ENCODE data around the gene GHR. TPM values are rescaled to one million over a fixed set of nuclear protein-coding genes. Genes with fewer than 3 reads are reported as not detected.

Gene GHR
- total and polyA plus RNA-seq, 2 donors (not counting 3 experiments of a cell fraction or from before 2014, with no cell fraction given) = 0.27 to 0.28 TPM

DNA sequence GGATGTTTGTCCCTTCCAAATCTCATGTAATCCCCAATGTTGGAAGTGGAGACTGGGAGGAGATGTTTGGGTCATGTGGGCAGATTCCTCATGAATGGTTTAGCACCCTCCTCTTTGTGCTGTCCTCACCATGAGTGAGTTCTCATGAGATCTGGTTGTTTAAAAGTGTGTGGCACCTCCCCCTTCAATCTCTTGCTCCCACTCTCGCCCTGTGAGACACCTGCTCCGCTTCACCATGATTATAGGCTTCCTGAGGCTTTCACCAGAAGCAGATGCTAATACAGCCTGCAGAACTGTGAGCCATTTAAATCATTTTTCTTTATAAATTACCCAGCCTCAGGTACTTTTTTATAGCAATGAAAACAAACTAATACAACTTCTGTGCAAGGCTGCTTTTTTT, 206.0 kb downstream of the GHR start:
- no peaks in the 10 kb centered on the region for H3K9me1 ChIP-seq (replicated peaks; ENCODE audit: control insufficient read depth, extremely low read depth, insufficient read depth, low read length)
- no peak for TF ChIP-seq JUN (IDR thresholded peaks at IDR 0.05; ENCODE audit: borderline replicate concordance, insufficient read depth, insufficient read length, low read depth)
- no peaks in the 10 kb centered on the region for H3K36me3 ChIP-seq (ENCODE audit: control insufficient read depth in 2 of 2, extremely low read depth in 1 of 2, insufficient read depth in 2 of 2, low read length in 2 of 2)
- BruUV-seq (replicated peaks) = no TSS peak
- ChIA-PET CTCF (no interaction called here), POLR2A (no interaction called here)
- H3K4me1 ChIP-seq (ENCODE audit: control insufficient read depth, extremely low read depth, insufficient read depth, low read length) = no peaks in the 10 kb centered on the region
- no peaks in the 10 kb centered on the region for H3K79me2 ChIP-seq (ENCODE audit: control insufficient read depth, insufficient read depth, low read length)
- no peak for FAIRE-seq
- no peak overlapping the region for H2AFZ ChIP-seq (ENCODE audit: low read depth, low read length)
- no peak overlapping the region for H3K27ac ChIP-seq (ENCODE audit: insufficient read depth, low read depth, low read length)
- no peak overlapping the region for H3K4me2 ChIP-seq (ENCODE audit: insufficient read depth, low read length)
- no peaks in the 10 kb centered on the region for H3K27me3 ChIP-seq (ENCODE audit: control insufficient read depth in 2 of 2, insufficient read depth in 2 of 2, low read length in 2 of 2)
- H3K4me3 ChIP-seq (replicated peaks in 1 of 3; ENCODE audit: insufficient read depth in 1 of 3, low read depth in 1 of 3, low read length in 3 of 3) = no peak overlapping the region
- no peaks in the 10 kb centered on the region for H3K9me3 ChIP-seq (replicated peaks; ENCODE audit: control insufficient read depth, insufficient read depth, low read length)
- intact Hi-C loops (cut with micrococcal nuclease) = no loop called here
- no peak overlapping the region for H3K9ac ChIP-seq (replicated peaks; ENCODE audit: extremely low read depth, insufficient read depth, low read length)
- dilution Hi-C loops (cut with MboI; ENCODE audit: extremely low pct_ligation_motif_present, low sequenced_read_pairs) = no loop called here
- H4K20me1 ChIP-seq (replicated peaks; ENCODE audit: control insufficient read depth, extremely low read depth, insufficient read depth, low read length) = no peaks in the 10 kb centered on the region
- no peak for DNase-seq (ENCODE audit: low read depth, low spot score)

- H3K4me1 ChIP-seq (ENCODE audit: control insufficient read depth, extremely low read depth, insufficient read depth, low read length) = no peaks in the 10 kb centered on the region
- CTCF ChIA-PET = interaction anchor here (0.9 kb wide), 1 partner anchor 10 kb away, joined by 3 read pairs; no protein-coding TSS in a partner anchor
- intact Hi-C loops (cut with micrococcal nuclease) = no loop called here
- H3K27me3 ChIP-seq (ENCODE audit: control insufficient read depth in 2 of 2, insufficient read depth in 2 of 2, low read length in 2 of 2) = no peaks in the 10 kb centered on the region
- TF ChIP-seq CTCF (IDR thresholded peaks at IDR 0.05; ENCODE audit: extremely low read depth in 1 of 2, insufficient read depth in 1 of 2, low read depth in 1 of 2, low read length in 2 of 2) (no peak), MYC (IDR thresholded peaks at IDR 0.05; ENCODE audit: low read depth, low read length) (no peak), POLR2A (IDR thresholded peaks at IDR 0.05; ENCODE audit: low read depth, low read length) (no peak), JUN (IDR thresholded peaks at IDR 0.05; ENCODE audit: borderline replicate concordance, insufficient read depth, insufficient read length, low read depth) (no peak), FOS (IDR thresholded peaks at IDR 0.05; ENCODE audit: borderline replicate concordance, insufficient read depth, low read length) (no peak)
- H3K4me3 ChIP-seq (replicated peaks in 1 of 3; ENCODE audit: insufficient read depth in 1 of 3, low read depth in 1 of 3, low read length in 3 of 3) = no peak overlapping the region
- no peaks in the 10 kb centered on the region for H3K9me1 ChIP-seq (replicated peaks; ENCODE audit: control insufficient read depth, extremely low read depth, insufficient read depth, low read length)
- no peaks in the 10 kb centered on the region for H3K9me3 ChIP-seq (replicated peaks; ENCODE audit: control insufficient read depth, insufficient read depth, low read length)
- H3K4me2 ChIP-seq (ENCODE audit: insufficient read depth, low read length) = no peak overlapping the region
- FAIRE-seq = no peak
- no peaks in the 10 kb centered on the region for H3K36me3 ChIP-seq (ENCODE audit: control insufficient read depth in 2 of 2, extremely low read depth in 1 of 2, insufficient read depth in 2 of 2, low read length in 2 of 2)
- no TSS peak for BruUV-seq (replicated peaks)
- H3K79me2 ChIP-seq (ENCODE audit: control insufficient read depth, insufficient read depth, low read length) = no peaks in the 10 kb centered on the region
- no peak overlapping the region for H3K27ac ChIP-seq (ENCODE audit: insufficient read depth, low read depth, low read length)
- H2AFZ ChIP-seq (ENCODE audit: low read depth, low read length) = no peak overlapping the region
- H4K20me1 ChIP-seq (replicated peaks; ENCODE audit: control insufficient read depth, extremely low read depth, insufficient read depth, low read length) = no peaks in the 10 kb centered on the region
- DNase-seq (ENCODE audit: low read depth, low spot score) = no peak
- no peak overlapping the region for H3K9ac ChIP-seq (replicated peaks; ENCODE audit: extremely low read depth, insufficient read depth, low read length)
- dilution Hi-C loops (cut with MboI; ENCODE audit: extremely low pct_ligation_motif_present, low sequenced_read_pairs) = no loop called here
- POLR2A ChIA-PET = no interaction called here
Measured at GRCh38 chr5:42631241-42631640, 208.0 kb downstream of the GHR start.
